ENCODE measurements around the gene OR2A12.
"Not testable (repeated sequence)": the region's sequence is repeated elsewhere in the genome, so short reads cannot be mapped to it uniquely, and the experiment has no call there.

The OR2A12 gene
- total RNA-seq = 0 reads per million in 3 donors

- Histone ChIP-seq H3K27me3 (replicated peaks; ENCODE audit: control insufficient read depth, insufficient read depth, low read length, poor library complexity, severe bottlenecking) (no peaks in the 10 kb centered on the region), H3K4me3 (ENCODE audit: insufficient read depth, low read depth, low read length, poor library complexity, severe bottlenecking) (no peak within 1 kb of the TSS), H3K4me1 (ENCODE audit: control insufficient read depth, insufficient read depth, low read length, poor library complexity, severe bottlenecking) (no peaks in the 10 kb centered on the region), H3K9me3 (ENCODE audit: control insufficient read depth, low read length) (no peaks in the 10 kb centered on the region), H3K36me3 (ENCODE audit: control insufficient read depth, insufficient read depth, low read length) (no peaks in the 10 kb centered on the region), H3K27ac (ENCODE audit: insufficient read depth, low read length, poor library complexity, severe bottlenecking) (no peak within 1 kb of the TSS)
- no peak for DNase-seq
Observed at GRCh38 chr7:144085978-144086377, at the start of gene OR2A12. OR2A12 (plus strand) TSS chr7:144086278; CDS start chr7:144095108, 8,830 bp downstream.

GRCh38 chr7:144036302-144036885, 49.7 kb upstream of the OR2A12 start:
- H3K4me3 ChIP-seq (ENCODE audit: insufficient read depth, low read depth, low read length, poor library complexity, severe bottlenecking) = no peak overlapping the region
- no peak for DNase-seq
- no peaks in the 10 kb centered on the region for H3K4me1 ChIP-seq (ENCODE audit: control insufficient read depth, insufficient read depth, low read length, poor library complexity, severe bottlenecking)
- H3K36me3 ChIP-seq (ENCODE audit: control insufficient read depth, insufficient read depth, low read length) = no peaks in the 10 kb centered on the region
- H3K9me3 ChIP-seq (ENCODE audit: control insufficient read depth, low read length) = no peaks in the 10 kb centered on the region
- no peak overlapping the region for H3K27ac ChIP-seq (ENCODE audit: insufficient read depth, low read length, poor library complexity, severe bottlenecking)
- peaks cover 3% of the 10 kb centered on the region for H3K27me3 ChIP-seq (replicated peaks; ENCODE audit: control insufficient read depth, insufficient read depth, low read length, poor library complexity, severe bottlenecking)

- H3K27ac ChIP-seq (ENCODE audit: insufficient read depth, low read length, poor library complexity, severe bottlenecking) = no peak overlapping the region
- no peak for DNase-seq
- no peak overlapping the region for H3K4me3 ChIP-seq (ENCODE audit: insufficient read depth, low read depth, low read length, poor library complexity, severe bottlenecking)
- H3K27me3 ChIP-seq (replicated peaks; ENCODE audit: control insufficient read depth, insufficient read depth, low read length, poor library complexity, severe bottlenecking) = peaks cover 3% of the 10 kb centered on the region
- no peaks in the 10 kb centered on the region for H3K9me3 ChIP-seq (ENCODE audit: control insufficient read depth, low read length)
- H3K4me1 ChIP-seq (ENCODE audit: control insufficient read depth, insufficient read depth, low read length, poor library complexity, severe bottlenecking) = no peaks in the 10 kb centered on the region
- H3K36me3 ChIP-seq (ENCODE audit: control insufficient read depth, insufficient read depth, low read length) = no peaks in the 10 kb centered on the region
Observed at GRCh38 chr7:144037414-144038035, 48.6 kb upstream of the OR2A12 start.

- H3K9me3 ChIP-seq (ENCODE audit: control insufficient read depth, low read length) = no peaks in the 10 kb centered on the region
- H3K27me3 ChIP-seq (replicated peaks; ENCODE audit: control insufficient read depth, insufficient read depth, low read length, poor library complexity, severe bottlenecking) = peaks cover 2% of the 10 kb centered on the region
- H3K4me1 ChIP-seq (ENCODE audit: control insufficient read depth, insufficient read depth, low read length, poor library complexity, severe bottlenecking) = no peaks in the 10 kb centered on the region
- no peaks in the 10 kb centered on the region for H3K36me3 ChIP-seq (ENCODE audit: control insufficient read depth, insufficient read depth, low read length)
- H3K4me3 ChIP-seq (ENCODE audit: insufficient read depth, low read depth, low read length, poor library complexity, severe bottlenecking) = no peak overlapping the region
- H3K27ac ChIP-seq (ENCODE audit: insufficient read depth, low read length, poor library complexity, severe bottlenecking) = no peak overlapping the region
- DNase-seq = no peak
Observed at GRCh38 chr7:144038887-144039286, 47.2 kb upstream of the OR2A12 start.

GRCh38 chr7:144048648-144049047, 37.4 kb upstream of the OR2A12 start, which contains the start of gene OR2A5:
OR2A5 (plus strand) TSS chr7:144048948; CDS start chr7:144050402, 1,454 bp downstream.
- no peak for DNase-seq
- no peaks in the 10 kb centered on the region for H3K27me3 ChIP-seq (replicated peaks; ENCODE audit: control insufficient read depth, insufficient read depth, low read length, poor library complexity, severe bottlenecking)

GRCh38 chr7:144049491-144049890, 36.6 kb upstream of the OR2A12 start:
- Histone ChIP-seq H3K4me3 (ENCODE audit: insufficient read depth, low read depth, low read length, poor library complexity, severe bottlenecking) (no peak overlapping the region), H3K4me1 (ENCODE audit: control insufficient read depth, insufficient read depth, low read length, poor library complexity, severe bottlenecking) (no peaks in the 10 kb centered on the region), H3K27me3 (replicated peaks; ENCODE audit: control insufficient read depth, insufficient read depth, low read length, poor library complexity, severe bottlenecking) (no peaks in the 10 kb centered on the region), H3K9me3 (ENCODE audit: control insufficient read depth, low read length) (no peaks in the 10 kb centered on the region), H3K36me3 (ENCODE audit: control insufficient read depth, insufficient read depth, low read length) (no peaks in the 10 kb centered on the region), H3K27ac (ENCODE audit: insufficient read depth, low read length, poor library complexity, severe bottlenecking) (no peak overlapping the region)
- DNase-seq = no peak

More at GRCh38 chr7:144048648-144049047, 37.4 kb upstream of the OR2A12 start, which contains the start of gene OR2A5:
- no peaks in the 10 kb centered on the region for H3K36me3 ChIP-seq (ENCODE audit: control insufficient read depth, insufficient read depth, low read length)
- H3K9me3 ChIP-seq (ENCODE audit: control insufficient read depth, low read length) = no peaks in the 10 kb centered on the region
- H3K4me1 ChIP-seq (ENCODE audit: control insufficient read depth, insufficient read depth, low read length, poor library complexity, severe bottlenecking) = no peaks in the 10 kb centered on the region
- no peak within 1 kb of the TSS for H3K4me3 ChIP-seq (ENCODE audit: insufficient read depth, low read depth, low read length, poor library complexity, severe bottlenecking)
- no peak within 1 kb of the TSS for H3K27ac ChIP-seq (ENCODE audit: insufficient read depth, low read length, poor library complexity, severe bottlenecking)

GRCh38 chr7:144050093-144050492, 36.0 kb upstream of the OR2A12 start:
- no peak for DNase-seq
- no peak overlapping the region for H3K4me3 ChIP-seq (ENCODE audit: insufficient read depth, low read depth, low read length, poor library complexity, severe bottlenecking)
- H3K27me3 ChIP-seq (replicated peaks; ENCODE audit: control insufficient read depth, insufficient read depth, low read length, poor library complexity, severe bottlenecking) = no peaks in the 10 kb centered on the region
- no peaks in the 10 kb centered on the region for H3K4me1 ChIP-seq (ENCODE audit: control insufficient read depth, insufficient read depth, low read length, poor library complexity, severe bottlenecking)
- no peaks in the 10 kb centered on the region for H3K9me3 ChIP-seq (ENCODE audit: control insufficient read depth, low read length)
- H3K36me3 ChIP-seq (ENCODE audit: control insufficient read depth, insufficient read depth, low read length) = no peaks in the 10 kb centered on the region
- H3K27ac ChIP-seq (ENCODE audit: insufficient read depth, low read length, poor library complexity, severe bottlenecking) = no peak overlapping the region

- H3K9me3 ChIP-seq (ENCODE audit: control insufficient read depth, low read length); H3K36me3 ChIP-seq (ENCODE audit: control insufficient read depth, insufficient read depth, low read length); H3K4me3 ChIP-seq (ENCODE audit: insufficient read depth, low read depth, low read length, poor library complexity, severe bottlenecking); H3K4me1 ChIP-seq (ENCODE audit: control insufficient read depth, insufficient read depth, low read length, poor library complexity, severe bottlenecking); DNase-seq; H3K27ac ChIP-seq (ENCODE audit: insufficient read depth, low read length, poor library complexity, severe bottlenecking); H3K27me3 ChIP-seq (replicated peaks; ENCODE audit: control insufficient read depth, insufficient read depth, low read length, poor library complexity, severe bottlenecking): not testable (repeated sequence)
Observed at GRCh38 chr7:144050884-144051283, 35.2 kb upstream of the OR2A12 start.

GRCh38 chr7:144057954-144058353, 28.1 kb upstream of the OR2A12 start:
- Histone ChIP-seq H3K9me3 (ENCODE audit: control insufficient read depth, low read length) (no peaks in the 10 kb centered on the region), H3K27ac (ENCODE audit: insufficient read depth, low read length, poor library complexity, severe bottlenecking) (no peak overlapping the region), H3K4me1 (ENCODE audit: control insufficient read depth, insufficient read depth, low read length, poor library complexity, severe bottlenecking) (no peaks in the 10 kb centered on the region), H3K36me3 (ENCODE audit: control insufficient read depth, insufficient read depth, low read length) (no peaks in the 10 kb centered on the region), H3K27me3 (replicated peaks; ENCODE audit: control insufficient read depth, insufficient read depth, low read length, poor library complexity, severe bottlenecking) (no peaks in the 10 kb centered on the region), H3K4me3 (ENCODE audit: insufficient read depth, low read depth, low read length, poor library complexity, severe bottlenecking) (no peak overlapping the region)
- no peak for DNase-seq

- DNase-seq = no peak
- Histone ChIP-seq H3K27me3 (replicated peaks; ENCODE audit: control insufficient read depth, insufficient read depth, low read length, poor library complexity, severe bottlenecking) (no peaks in the 10 kb centered on the region), H3K4me3 (ENCODE audit: insufficient read depth, low read depth, low read length, poor library complexity, severe bottlenecking) (no peak overlapping the region), H3K27ac (ENCODE audit: insufficient read depth, low read length, poor library complexity, severe bottlenecking) (no peak overlapping the region), H3K9me3 (ENCODE audit: control insufficient read depth, low read length) (no peaks in the 10 kb centered on the region), H3K36me3 (ENCODE audit: control insufficient read depth, insufficient read depth, low read length) (no peaks in the 10 kb centered on the region), H3K4me1 (ENCODE audit: control insufficient read depth, insufficient read depth, low read length, poor library complexity, severe bottlenecking) (no peaks in the 10 kb centered on the region)
Observed at GRCh38 chr7:144063710-144064109, 22.4 kb upstream of the OR2A12 start.

Measured in effector memory CD4-positive, alpha-beta T cell (primary cell).